HepG2 (cell line): ENCODE measurements around the gene SHFL. TPM values are rescaled to one million over a fixed set of nuclear protein-coding genes. Genes with fewer than 3 reads are reported as not detected.

ENCODE experiments used
- ATAC-seq: fragments of 200-7000 bp; cut with Tn5 transposase; 3 replicates; pipeline ENCODE4 v1.9.1; 2020; ENCODE audit warnings: mild to moderate bottlenecking, moderate library complexity
- BruUV-seq: library from RNA; stranded (reverse); fragments of 400-500 nt; replicated peaks from 2 replicates; lab custom pipeline; 2021; lab: Mats Ljungman, UMichigan
- CTCF ChIA-PET: fragments of 300-600 bp; formaldehyde crosslinking; extraction: SDS; loops from one replicate; lab custom pipeline; 2021; ENCODE audit warnings: low total read pairs, inconsistent platforms, low intra/inter-chr PET ratio; lab: Yijun Ruan, JAX
- POLR2A ChIA-PET: fragments of 350-600 bp; sonication (Branson Sonifier 250); formaldehyde crosslinking; loops from one replicate; lab custom pipeline; 2020; ENCODE audit warnings: antibody characterized with exemption, inconsistent platforms; lab: Yijun Ruan, JAX
- DNase-seq: peaks from one replicate; pipeline ENCODE4 v3.0.0-alpha.2; 2015; ENCODE audit warnings: low spot score
- FAIRE-seq: peaks from 3 replicates; lab custom pipeline; 2011; peaks lifted over from hg19 to GRCh38; lab: Jason Lieb, UNC
- H2AFZ ChIP-seq: one replicate; pipeline ENCODE4 v1.6.1; 2011; ENCODE audit warnings: low read length, inconsistent platforms
- H3K27ac ChIP-seq: fragments of 300-600 bp; 3 replicates; pipeline ENCODE4 v1.8.0; 2011; ENCODE audit warnings: mixed run types, mild to moderate bottlenecking, mixed read lengths, low read length, inconsistent platforms; ENCODE audit not compliant: insufficient read depth; ENCODE audit errors: extremely low read length
- H3K27me3 ChIP-seq, 2 experiments: fragments of 200-600 bp in 1 of 2; 2 replicates in 1 of 2; 3 replicates in 1 of 2; pipeline versions ENCODE4 v1.6.0 to v1.8.0; 2011; ENCODE audit warnings: low read length in 2 of 2, mild to moderate bottlenecking in 2 of 2, moderate library complexity in 2 of 2, inconsistent platforms in 1 of 2; ENCODE audit not compliant: insufficient read depth in 2 of 2, control insufficient read depth in 1 of 2
- H3K36me3 ChIP-seq, 2 experiments: fragments of 200-600 bp in 1 of 2; replicated peaks in 1 of 2; 2 replicates in 1 of 2; 3 replicates in 1 of 2; pipeline versions ENCODE4 v1.5.1 to v1.8.0; 2011; ENCODE audit warnings: low read length in 2 of 2, inconsistent platforms in 1 of 2; ENCODE audit not compliant: insufficient read depth in 2 of 2, control insufficient read depth in 1 of 2
- H3K4me1 ChIP-seq: 2 replicates; pipeline ENCODE4 v1.5.1; 2012; ENCODE audit warnings: low read length, inconsistent platforms; ENCODE audit not compliant: insufficient read depth
- H3K4me2 ChIP-seq: 2 replicates; pipeline ENCODE4 v1.6.0; 2011; ENCODE audit warnings: low read depth, low read length, inconsistent platforms
- H3K4me3 ChIP-seq, 3 experiments: fragments of 200-600 bp in 1 of 3; sonication (generic), shearing (Covaris generic) in 1 of 3; replicated peaks in 1 of 3; 2 replicates each; pipeline ENCODE4 v1.5.1; 2011 to 2016; ENCODE audit warnings: low read length in 3 of 3, inconsistent platforms in 2 of 3, low read depth in 2 of 3, mild to moderate bottlenecking in 2 of 3, control low read depth in 1 of 3, mixed read lengths in 1 of 3; ENCODE audit not compliant: insufficient read depth in 1 of 3
- H3K79me2 ChIP-seq: one replicate; pipeline ENCODE4 v1.6.1; 2011; ENCODE audit warnings: low read length, inconsistent platforms; ENCODE audit not compliant: insufficient read depth
- H3K9ac ChIP-seq: 2 replicates; pipeline ENCODE4 v1.6.0; 2011; ENCODE audit warnings: mild to moderate bottlenecking, low read depth, low read length, inconsistent platforms; ENCODE audit not compliant: insufficient read depth
- H3K9me3 ChIP-seq: 2 replicates; pipeline ENCODE4 v1.5.1; 2012; ENCODE audit warnings: mild to moderate bottlenecking, low read length
- H4K20me1 ChIP-seq: 2 replicates; pipeline ENCODE4 v1.6.0; 2011; ENCODE audit warnings: inconsistent platforms, mild to moderate bottlenecking, low read length, moderate library complexity; ENCODE audit not compliant: insufficient read depth
- AHR ChIP-seq: IDR thresholded peaks from 2 replicates; pipeline ENCODE4 v1.6.1; 2018; ENCODE audit warnings: missing genetic modification reagents, missing compliant biosample characterization
- AKAP8 ChIP-seq: sonication (generic); formaldehyde crosslinking; IDR thresholded peaks from 2 replicates; pipeline ENCODE4 v1.5.1; 2020; ENCODE audit warnings: mild to moderate bottlenecking, missing genetic modification reagents
- CENPX ChIP-seq: sonication (generic); formaldehyde crosslinking; IDR thresholded peaks from 2 replicates; pipeline ENCODE4 v1.9.0; 2021; ENCODE audit warnings: mild to moderate bottlenecking, missing genetic modification reagents, moderate library complexity
- KDM4B ChIP-seq: sonication (generic); formaldehyde crosslinking; IDR thresholded peaks from 2 replicates; pipeline ENCODE4 v1.4.0; 2020; ENCODE audit warnings: missing genetic modification reagents
- KDM6A ChIP-seq: IDR thresholded peaks from 2 replicates; pipeline ENCODE4 v1.6.1; 2016; ENCODE audit warnings: low read depth
- MYC ChIP-seq: sonication (generic); formaldehyde crosslinking; IDR thresholded peaks from 2 replicates; pipeline ENCODE4 v1.9.0; 2021; ENCODE audit warnings: missing genetic modification reagents, borderline replicate concordance
- NRL ChIP-seq: sonication (generic); formaldehyde crosslinking; IDR thresholded peaks from 2 replicates; pipeline ENCODE4 v1.5.0; 2020; ENCODE audit warnings: missing genetic modification reagents, mild to moderate bottlenecking, moderate library complexity, borderline replicate concordance
- TAF15 ChIP-seq: fragments of 200-400 bp; formaldehyde crosslinking; IDR thresholded peaks from one replicate; pipeline ENCODE4 v1.6.1; 2018; ENCODE audit warnings: mild to moderate bottlenecking, low read depth, low read length; ENCODE audit not compliant: poor library complexity, severe bottlenecking
- ZNF143 ChIP-seq: sonication (generic); formaldehyde crosslinking; IDR thresholded peaks from 2 replicates; pipeline ENCODE4 v1.4.0; 2020; ENCODE audit warnings: missing genetic modification reagents
- ZNF326 ChIP-seq: sonication (generic); formaldehyde crosslinking; IDR thresholded peaks from 2 replicates; pipeline ENCODE4 v1.4.0; 2020; ENCODE audit warnings: missing genetic modification reagents, borderline replicate concordance
- ZNF672 ChIP-seq: sonication (generic); formaldehyde crosslinking; IDR thresholded peaks from 2 replicates; pipeline ENCODE4 v1.8.1; 2022; ENCODE audit warnings: missing genetic modification reagents
- ZNF768 ChIP-seq: sonication (generic); formaldehyde crosslinking; IDR thresholded peaks from 2 replicates; pipeline ENCODE4 v1.4.0; 2020; ENCODE audit warnings: missing genetic modification reagents
- WGBS: methylation state at CpG from one replicate; pipeline ENCODE4 v1.1.6; 2017; ENCODE audit warnings: low lambda C conversion rate; 5-methylcytosine and 5-hydroxymethylcytosine counted together
- in situ Hi-C: cut with HindIII; loops from 2 replicates; pipeline ENCODE4 v1.10.0; 2017; ENCODE audit warnings: low pct_unique_long_range_greater_than_20kb; ENCODE audit not compliant: extremely low pct_ligation_motif_present
- intact Hi-C: fragments of 100-400 bp; cut with micrococcal nuclease; formaldehyde crosslinking; loops from one replicate; pipeline ENCODE4 v1.10.0; 2022; ENCODE audit not compliant: unreplicated experiment
- polyA plus RNA-seq, 8 experiments: library from polyadenylated mRNA; depleted of rRNA in 3 of 8; stranded (reverse) in 7 of 8; unstranded in 1 of 8; fragments of >200 nt; fragmentation: Illumina TruSeq in 4 of 8; extraction: Trizol in 4 of 8; gene quantifications; 2 replicates each; pipeline versions ENCODE4 v1.2.1 to v1.2.3, GENCODE V29; 2011 to 2016; ENCODE audit warnings: low read depth in 4 of 8, missing spikeins in 1 of 8, mixed read lengths in 1 of 8; ENCODE audit not compliant: insufficient read depth in 1 of 8
- total RNA-seq, 5 experiments: library from RNA; depleted of rRNA; stranded (reverse); fragments of >200 nt; fragmentation: Illumina TruSeq; extraction: Trizol; gene quantifications; 2 replicates each; pipeline ENCODE4 v1.2.3, GENCODE V29; 2016; ENCODE audit warnings: low read depth in 1 of 5
- TF ChIP-seq, protein P1 (sequence below): sonication (generic); formaldehyde crosslinking; conservative IDR thresholded peaks from 2 replicates; pipeline ENCODE4 v1.4.0; 2020; ENCODE audit warnings: mild to moderate bottlenecking, missing genetic modification reagents, moderate library complexity

SHFL gene
- total and polyA plus RNA-seq, 2 of the 13 experiments (the other 11 are each of a cell fraction or from before 2014, with no cell fraction given), result 12.3 to 36.4 TPM

DNA sequence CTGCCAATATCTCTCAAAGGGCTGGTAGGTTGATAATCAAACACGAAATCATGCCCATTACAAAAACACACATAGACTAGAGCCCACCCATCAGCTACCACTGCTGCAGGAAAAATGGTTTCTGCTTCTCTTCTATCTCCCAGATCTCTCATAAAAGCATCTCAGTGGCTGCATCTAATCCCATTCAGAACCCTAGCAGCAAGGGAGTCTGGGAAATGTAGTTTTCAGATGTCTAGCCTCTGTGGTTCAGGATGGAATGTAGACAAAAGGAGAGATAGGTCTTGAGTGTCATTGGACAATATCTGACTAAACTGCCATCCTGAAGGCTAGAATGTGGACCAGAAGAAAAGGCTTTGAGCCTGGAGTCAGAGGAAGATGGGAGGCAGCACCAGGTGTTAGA, 40.7 kb upstream of the SHFL start (continued):
- TF ChIP-seq CENPX (CRISPR knock-in tag) (no peak), AKAP8 (no peak), ZNF326 (CRISPR knock-in tag) (no peak), ZNF143 (CRISPR knock-in tag) (peak; percentile 78), ZNF672 (no peak)
- TF ChIP-seq, all 625 proteins: peak for 2

DNA sequence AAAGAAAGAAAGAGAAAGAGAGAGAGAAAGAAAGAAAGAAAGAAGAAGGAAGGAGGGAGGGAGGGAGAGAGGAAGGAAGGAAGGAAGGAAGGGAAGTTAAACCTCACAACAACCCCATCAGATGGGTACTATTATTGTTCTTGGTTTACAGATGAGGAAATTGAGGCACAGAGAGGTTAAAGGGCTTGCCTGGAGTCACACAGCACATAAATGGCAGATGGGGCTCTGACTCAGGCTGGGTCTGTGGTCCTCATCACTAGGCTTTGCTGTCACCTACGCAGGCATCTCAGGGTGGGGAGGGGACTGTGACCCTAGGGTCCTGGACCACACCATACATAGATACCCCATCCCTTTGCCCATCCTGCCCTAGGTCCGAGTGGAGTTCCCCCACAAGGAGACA, 36.5 kb upstream of the SHFL start:
- no TSS peak for BruUV-seq

More for the DNA sequence above, 36.5 kb upstream of the SHFL start:
- Histone ChIP-seq H3K9me3 (no peaks in the 10 kb centered on the region), H3K4me1 (no peaks in the 10 kb centered on the region), H3K27me3 (0 out of 5 replicates have a peak, but pooled peaks cover 0 to 7% of the 10 kb centered on the region in 2 experiments), H3K9ac (no peak overlapping the region), H3K4me2 (no peak overlapping the region), H3K27ac (no peak overlapping the region), H3K4me3 (no peak overlapping the region), H3K36me3 (no peaks in the 10 kb centered on the region), H2AFZ (no peak overlapping the region), H3K79me2 (no peaks in the 10 kb centered on the region), H4K20me1 (no peaks in the 10 kb centered on the region)
- FAIRE-seq (no peak), DNase-seq (no peak), ATAC-seq (no peak)
- ChIA-PET CTCF (no interaction called here), POLR2A (no interaction called here)
- in situ Hi-C loops (no loop called here), intact Hi-C loops (no loop called here)
- WGBS, result 0% methylated on average over 2 of the region's 2 CpGs
- TF ChIP-seq AHR (CRISPR knock-in tag) (no peak), KDM6A (no peak), TAF15 (no peak), MYC (no peak), NRL (no peak), KDM4B (CRISPR knock-in tag) (no peak), ZNF768 (CRISPR knock-in tag) (peak; percentile 84)
- TF ChIP-seq, protein P1, sequence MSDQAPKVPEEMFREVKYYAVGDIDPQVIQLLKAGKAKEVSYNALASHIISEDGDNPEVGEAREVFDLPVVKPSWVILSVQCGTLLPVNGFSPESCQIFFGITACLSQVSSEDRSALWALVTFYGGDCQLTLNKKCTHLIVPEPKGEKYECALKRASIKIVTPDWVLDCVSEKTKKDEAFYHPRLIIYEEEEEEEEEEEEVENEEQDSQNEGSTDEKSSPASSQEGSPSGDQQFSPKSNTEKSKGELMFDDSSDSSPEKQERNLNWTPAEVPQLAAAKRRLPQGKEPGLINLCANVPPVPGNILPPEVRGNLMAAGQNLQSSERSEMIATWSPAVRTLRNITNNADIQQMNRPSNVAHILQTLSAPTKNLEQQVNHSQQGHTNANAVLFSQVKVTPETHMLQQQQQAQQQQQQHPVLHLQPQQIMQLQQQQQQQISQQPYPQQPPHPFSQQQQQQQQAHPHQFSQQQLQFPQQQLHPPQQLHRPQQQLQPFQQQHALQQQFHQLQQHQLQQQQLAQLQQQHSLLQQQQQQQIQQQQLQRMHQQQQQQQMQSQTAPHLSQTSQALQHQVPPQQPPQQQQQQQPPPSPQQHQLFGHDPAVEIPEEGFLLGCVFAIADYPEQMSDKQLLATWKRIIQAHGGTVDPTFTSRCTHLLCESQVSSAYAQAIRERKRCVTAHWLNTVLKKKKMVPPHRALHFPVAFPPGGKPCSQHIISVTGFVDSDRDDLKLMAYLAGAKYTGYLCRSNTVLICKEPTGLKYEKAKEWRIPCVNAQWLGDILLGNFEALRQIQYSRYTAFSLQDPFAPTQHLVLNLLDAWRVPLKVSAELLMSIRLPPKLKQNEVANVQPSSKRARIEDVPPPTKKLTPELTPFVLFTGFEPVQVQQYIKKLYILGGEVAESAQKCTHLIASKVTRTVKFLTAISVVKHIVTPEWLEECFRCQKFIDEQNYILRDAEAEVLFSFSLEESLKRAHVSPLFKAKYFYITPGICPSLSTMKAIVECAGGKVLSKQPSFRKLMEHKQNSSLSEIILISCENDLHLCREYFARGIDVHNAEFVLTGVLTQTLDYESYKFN (CRISPR knock-in tag), result no peak
